ENCODE measurements around the gene ANKS4B.
A peak's percentile ranks its signal among the peaks of the same experiment; 100 is the strongest.

ANKS4B gene

GRCh38 chr16:21301895-21302291, 68.4 kb downstream of the ANKS4B start:
- peak in 1 of 2 experiments; percentile 25 for DNase-seq

DNA sequence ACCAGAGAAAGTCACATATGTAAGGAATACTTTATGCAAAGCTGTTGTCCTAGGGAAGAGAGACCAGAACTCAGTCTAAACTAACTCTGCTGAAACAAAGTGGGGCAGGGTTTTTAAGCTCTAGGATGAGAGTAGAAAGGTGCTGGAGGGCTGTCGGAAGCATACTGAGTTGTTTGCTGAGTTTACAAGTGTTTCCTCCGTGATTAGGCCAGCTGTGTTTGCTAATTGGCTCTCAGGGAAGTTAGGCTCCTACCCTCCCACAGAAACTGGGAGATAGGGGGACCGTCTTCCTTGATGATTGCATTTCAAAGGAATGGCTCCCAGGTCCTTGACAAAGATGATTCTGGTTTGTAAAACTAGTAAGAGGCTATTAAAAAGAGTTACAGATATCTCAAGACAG, 69.0 kb downstream of the ANKS4B start:
- no peak for DNase-seq

DNA sequence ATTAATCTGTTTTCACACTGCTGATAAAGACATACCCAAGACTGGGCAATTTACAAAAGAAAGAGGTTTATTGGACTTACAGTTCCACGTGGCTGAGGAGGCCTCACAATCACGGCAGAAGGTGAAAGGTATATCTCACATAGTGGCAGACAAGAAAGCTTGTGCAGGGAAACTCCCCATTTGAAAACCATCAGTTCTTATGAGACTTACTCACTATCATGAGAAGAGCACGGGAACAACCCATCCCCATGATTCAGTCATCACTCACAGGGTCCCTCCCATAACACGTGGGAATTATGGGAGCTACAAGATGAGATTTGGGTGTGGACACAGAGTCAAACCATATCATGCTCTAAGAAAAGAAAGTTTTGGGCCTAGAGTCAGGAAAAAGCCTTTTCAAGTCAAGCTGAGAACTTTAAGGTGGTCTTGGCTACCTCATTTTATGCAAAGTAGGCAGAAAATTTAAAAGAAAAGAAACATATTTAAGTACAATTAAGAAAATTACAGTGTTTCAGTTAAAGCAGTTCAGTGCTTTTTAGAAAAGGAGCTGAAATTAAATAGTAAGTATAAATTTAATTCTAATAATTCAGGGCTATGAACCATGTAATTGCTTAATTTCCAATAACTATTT, 69.5 kb downstream of the ANKS4B start:
- no peak for DNase-seq

All from NCI-H524 (cell line).